Nephron (organoid): Measurements from ENCODE around the gene SLC26A9.
"Not testable (repeated sequence)": the region's sequence is repeated elsewhere in the genome, so short reads cannot be mapped to it uniquely, and the experiment has no call there.

Source experiments
- H3K27ac Mint-ChIP-seq, 3 experiments: 2 replicates each; pipeline ENCODE4 v1.8.0; 2020; ENCODE audit warnings: mixed read lengths in 3 of 3, mild to moderate bottlenecking in 2 of 3, moderate library complexity in 1 of 3
- H3K27me3 Mint-ChIP-seq: 2 replicates; pipeline ENCODE4 v1.8.0; 2021; ENCODE audit warnings: low read depth, mild to moderate bottlenecking, moderate library complexity, mixed read lengths
- H3K36me3 Mint-ChIP-seq: 2 replicates; pipeline ENCODE4 v1.8.0; 2020; ENCODE audit warnings: low read depth, mixed read lengths
- H3K4me1 Mint-ChIP-seq: 2 replicates; pipeline ENCODE4 v1.8.0; 2020; ENCODE audit warnings: mixed read lengths
- H3K4me3 Mint-ChIP-seq, 3 experiments: 2 replicates each; pipeline ENCODE4 v1.8.0; 2020; ENCODE audit warnings: mild to moderate bottlenecking in 3 of 3, mixed read lengths in 3 of 3, moderate library complexity in 2 of 3
- H3K9me3 Mint-ChIP-seq: 2 replicates; pipeline ENCODE4 v1.8.0; 2020; ENCODE audit warnings: mixed read lengths
- CTCF ChIP-seq, 3 experiments: fragments of 200-600 bp; sonication (generic); IDR thresholded peaks; one replicate each; pipeline ENCODE4 v1.5.0; 2021; ENCODE audit warnings: antibody characterized with exemption in 3 of 3; ENCODE audit not compliant: unreplicated experiment in 3 of 3

Gene SLC26A9

GRCh38 chr1:205913451-205914154, 29.7 kb downstream of the SLC26A9 start:
- peak overlapping the region; percentile 52 to 81 (median 52) for H3K27ac Mint-ChIP-seq

GRCh38 chr1:205907794-205908193, 35.5 kb downstream of the SLC26A9 start:
- peaks cover 5% of the 10 kb centered on the region for H3K27me3 Mint-ChIP-seq
- H3K4me1 Mint-ChIP-seq, result no peaks in the 10 kb centered on the region
- TF ChIP-seq CTCF (IDR thresholded peaks at IDR 0.05; ENCODE audit: unreplicated experiment in 3 of 3), result peak in 1 of 3 experiments; percentile 23
- H3K4me3 Mint-ChIP-seq, result no peak overlapping the region
- no peak overlapping the region for H3K27ac Mint-ChIP-seq
- no peaks in the 10 kb centered on the region for H3K36me3 Mint-ChIP-seq
- peaks cover 14% of the 10 kb centered on the region for H3K9me3 Mint-ChIP-seq

More at GRCh38 chr1:205913451-205914154, 29.7 kb downstream of the SLC26A9 start:
- Mint-ChIP-seq H3K36me3 (no peaks in the 10 kb centered on the region), H3K4me3 (no peak overlapping the region), H3K27me3 (no peaks in the 10 kb centered on the region), H3K9me3 (no peaks in the 10 kb centered on the region), H3K4me1 (peaks cover 25% of the 10 kb centered on the region)
- TF ChIP-seq CTCF (IDR thresholded peaks at IDR 0.05; ENCODE audit: unreplicated experiment in 3 of 3), result no peak

- Mint-ChIP-seq H3K9me3 (peaks cover 38% of the 10 kb centered on the region), H3K36me3 (peaks cover 15% of the 10 kb centered on the region)
- not testable (repeated sequence) for H3K27me3 Mint-ChIP-seq, H3K27ac Mint-ChIP-seq, H3K4me1 Mint-ChIP-seq, H3K4me3 Mint-ChIP-seq
Observed at GRCh38 chr1:205905095-205905494, 38.2 kb downstream of the SLC26A9 start.

GRCh38 chr1:205896351-205896750, 46.9 kb downstream of the SLC26A9 start:
- H3K27me3 Mint-ChIP-seq, result no peaks in the 10 kb centered on the region
- H3K4me1 Mint-ChIP-seq, result no peaks in the 10 kb centered on the region
- H3K4me3 Mint-ChIP-seq, result no peak overlapping the region
- H3K9me3 Mint-ChIP-seq, result peaks cover 62% of the 10 kb centered on the region
- peaks cover 68% of the 10 kb centered on the region for H3K36me3 Mint-ChIP-seq
- H3K27ac Mint-ChIP-seq, result no peak overlapping the region
- no peak for TF ChIP-seq CTCF (IDR thresholded peaks at IDR 0.05; ENCODE audit: unreplicated experiment in 3 of 3)

GRCh38 chr1:205894119-205894518, 49.1 kb downstream of the SLC26A9 start:
- not testable (repeated sequence) for H3K4me3 Mint-ChIP-seq, H3K4me1 Mint-ChIP-seq, H3K27me3 Mint-ChIP-seq, H3K27ac Mint-ChIP-seq
- peaks cover 55% of the 10 kb centered on the region for H3K9me3 Mint-ChIP-seq
- H3K36me3 Mint-ChIP-seq, result peaks cover 58% of the 10 kb centered on the region

GRCh38 chr1:205892175-205892574, 51.1 kb downstream of the SLC26A9 start:
- peaks cover 39% of the 10 kb centered on the region for H3K9me3 Mint-ChIP-seq
- not testable (repeated sequence) for H3K4me3 Mint-ChIP-seq
- H3K36me3 Mint-ChIP-seq, result peaks cover 39% of the 10 kb centered on the region

GRCh38 chr1:205891481-205891880, 51.8 kb downstream of the SLC26A9 start:
- not testable (repeated sequence) for H3K27me3 Mint-ChIP-seq, H3K4me3 Mint-ChIP-seq, H3K4me1 Mint-ChIP-seq, H3K27ac Mint-ChIP-seq
- peaks cover 34% of the 10 kb centered on the region for H3K9me3 Mint-ChIP-seq
- H3K36me3 Mint-ChIP-seq, result peaks cover 32% of the 10 kb centered on the region

More at GRCh38 chr1:205892175-205892574, 51.1 kb downstream of the SLC26A9 start:
- not testable (repeated sequence) for H3K4me1 Mint-ChIP-seq, H3K27me3 Mint-ChIP-seq, H3K27ac Mint-ChIP-seq

- Mint-ChIP-seq H3K9me3 (peaks cover 28% of the 10 kb centered on the region), H3K36me3 (peaks cover 24% of the 10 kb centered on the region)
- not testable (repeated sequence) for H3K4me3 Mint-ChIP-seq, H3K4me1 Mint-ChIP-seq, H3K27ac Mint-ChIP-seq, H3K27me3 Mint-ChIP-seq
Observed at GRCh38 chr1:205890631-205891030, 52.6 kb downstream of the SLC26A9 start.

- not testable (repeated sequence) for H3K27ac Mint-ChIP-seq, H3K27me3 Mint-ChIP-seq, H3K4me3 Mint-ChIP-seq, H3K4me1 Mint-ChIP-seq
- peaks cover 15% of the 10 kb centered on the region for H3K36me3 Mint-ChIP-seq
- peaks cover 20% of the 10 kb centered on the region for H3K9me3 Mint-ChIP-seq
Observed at GRCh38 chr1:205889706-205890105, 53.5 kb downstream of the SLC26A9 start.

- H3K9me3 Mint-ChIP-seq, result peaks cover 13% of the 10 kb centered on the region
- not testable (repeated sequence) for H3K36me3 Mint-ChIP-seq, H3K4me1 Mint-ChIP-seq, H3K27me3 Mint-ChIP-seq, H3K4me3 Mint-ChIP-seq, H3K27ac Mint-ChIP-seq
Observed at GRCh38 chr1:205889006-205889405, 54.2 kb downstream of the SLC26A9 start.
